ENCODE data around the gene FEM1A. TPM values are rescaled to one million over a fixed set of nuclear protein-coding genes. Genes with fewer than 3 reads are reported as not detected.
A peak's percentile ranks its signal among the peaks of the same experiment; 100 is the strongest.

Gene FEM1A
- total and polyA plus RNA-seq, 9 of the 15 experiments (the other 6 are each of a cell fraction or from before 2014, with no cell fraction given), result 0.08 to 19.0 (median 6.8) TPM

- TF ChIP-seq POLR2G (IDR thresholded peaks at IDR 0.05; ENCODE audit: low read depth, low read length) (peak; percentile 93), WHSC1 (IDR thresholded peaks at IDR 0.05; ENCODE audit: low read length) (no peak), SMAD4 (CRISPR knock-in tag; conservative IDR thresholded peaks at IDR 0.05) (peak; percentile 85), GABPB1 (CRISPR knock-in tag; IDR thresholded peaks at IDR 0.05) (peak; percentile 99), POLR2A (conservative IDR thresholded peaks at IDR 0.05) (peak; percentile 86)
These were observed at the start of gene FEM1A (continued) for GRCh38 chr19:4791183-4792018.

GRCh38 chr19:4742723-4743646 lies 48.5 kb upstream of the FEM1A start:
- ATAC-seq (no peak), FAIRE-seq (no peak), DNase-seq (ENCODE audit: extremely low read depth in 1 of 4, low spot score in 3 of 4) (no peak)
- H3K4me1 ChIP-seq (replicated peaks in 1 of 2; ENCODE audit: control insufficient read depth in 2 of 2, insufficient read depth in 2 of 2, low read length in 2 of 2), result peaks cover 0 to 6% of the 10 kb centered on the region in 2 experiments; a peak in 3 of 5 replicates
- 0% methylated on average over 8 of the region's 12 CpGs for WGBS (ENCODE audit: insufficient coverage, low coverage, missing lambda C conversion rate)
- H3K27me3 ChIP-seq (ENCODE audit: control insufficient read depth in 2 of 2, insufficient read depth in 2 of 2, low read length in 2 of 2), result peaks cover 20 to 46% of the 10 kb centered on the region in 2 experiments
- in situ Hi-C loops (cut with MboI) (no loop called here), intact Hi-C loops (cut with micrococcal nuclease) (no loop called here)
- no peak for TF ChIP-seq ETV1 (tag; conservative IDR thresholded peaks at IDR 0.05; ENCODE audit: low read depth)
- TF ChIP-seq ZNF280A (IDR thresholded peaks at IDR 0.05; ENCODE audit: low read depth, partially characterized antibody), result no peak
- no peak overlapping the region for H3K4me3 ChIP-seq
- ChIA-PET POLR2A (interaction anchor here (0.6 to 1.2 kb wide), 2 partner anchors 56 to 711 kb away, joined by 3 to 4 read pairs; no protein-coding TSS in a partner anchor), CTCF (ENCODE audit: low intra/inter-chr PET ratio) (no interaction called here)
- no peak overlapping the region for H3K27ac ChIP-seq (ENCODE audit: extremely low read depth, low read depth, low read length)
- no peaks in the 10 kb centered on the region for H4K20me1 ChIP-seq (replicated peaks; ENCODE audit: control insufficient read depth, insufficient read depth, low read length)
- no peaks in the 10 kb centered on the region for H3K79me2 ChIP-seq (ENCODE audit: control insufficient read depth, insufficient read depth, low read length)
- no peaks in the 10 kb centered on the region for H3K9me1 ChIP-seq (ENCODE audit: control insufficient read depth, insufficient read depth, low read length)
- H3K9ac ChIP-seq (ENCODE audit: insufficient read depth in 1 of 2, low read depth in 2 of 2, low read length in 2 of 2), result peak overlapping the region in 1 of 2 experiments; percentile 35; a peak in 2 of 4 replicates
- H2AFZ ChIP-seq (ENCODE audit: low read depth, low read length), result no peak overlapping the region
- H3K4me2 ChIP-seq (ENCODE audit: insufficient read depth, low read length), result no peak overlapping the region
- no peaks in the 10 kb centered on the region for H3K36me3 ChIP-seq (ENCODE audit: control insufficient read depth, insufficient read depth, low read length)
- BruUV-seq (replicated peaks), result no TSS peak
- no peaks in the 10 kb centered on the region for H3K9me3 ChIP-seq (replicated peaks; ENCODE audit: control insufficient read depth, insufficient read depth, low read depth, low read length)
